Measurements from ENCODE around the gene ZNF691.
"Not testable (repeated sequence)": the region's sequence is repeated elsewhere in the genome, so short reads cannot be mapped to it uniquely, and the experiment has no call there.

Gene ZNF691

GRCh38 chr1:42859366-42859765, 13.0 kb downstream of the ZNF691 start:
- not testable (repeated sequence) for DNase-seq (ENCODE audit: low read depth)

DNA sequence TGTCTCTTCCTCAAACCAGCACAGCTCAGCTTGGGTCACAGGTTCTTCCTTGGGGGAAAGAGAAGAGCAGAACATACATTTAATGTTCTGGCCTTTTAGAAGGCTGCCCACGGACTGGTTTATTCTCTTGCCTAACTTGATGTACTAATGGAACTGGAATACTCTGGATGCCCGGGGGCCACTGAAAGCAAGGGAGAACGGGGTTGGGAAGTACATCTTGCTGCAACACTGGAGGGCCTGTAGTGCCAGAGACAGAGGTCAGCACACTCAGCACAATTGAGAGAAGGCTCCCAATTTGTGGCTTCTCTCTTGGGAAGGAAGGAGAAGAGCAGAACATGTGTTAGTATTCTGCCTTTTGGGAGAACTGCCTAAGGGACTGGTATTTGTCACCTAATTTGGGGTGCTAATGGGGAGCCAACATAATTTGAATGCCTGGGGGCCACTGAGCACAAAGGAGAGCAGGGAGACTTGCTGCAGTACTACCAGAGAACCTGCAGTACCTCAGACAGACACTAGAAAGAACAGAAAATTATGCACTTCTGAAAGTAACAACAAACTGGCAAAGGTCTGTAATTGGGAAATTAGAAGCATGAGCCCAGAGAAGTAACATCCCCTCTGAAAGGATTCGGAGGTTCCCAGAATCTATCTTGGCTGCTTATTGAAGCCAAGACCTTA, 14.1 kb downstream of the ZNF691 start:
- no peak for DNase-seq (ENCODE audit: low read depth)

GRCh38 chr1:42861014-42861399, 14.6 kb downstream of the ZNF691 start:
- no peak for DNase-seq (ENCODE audit: low read depth)

DNA sequence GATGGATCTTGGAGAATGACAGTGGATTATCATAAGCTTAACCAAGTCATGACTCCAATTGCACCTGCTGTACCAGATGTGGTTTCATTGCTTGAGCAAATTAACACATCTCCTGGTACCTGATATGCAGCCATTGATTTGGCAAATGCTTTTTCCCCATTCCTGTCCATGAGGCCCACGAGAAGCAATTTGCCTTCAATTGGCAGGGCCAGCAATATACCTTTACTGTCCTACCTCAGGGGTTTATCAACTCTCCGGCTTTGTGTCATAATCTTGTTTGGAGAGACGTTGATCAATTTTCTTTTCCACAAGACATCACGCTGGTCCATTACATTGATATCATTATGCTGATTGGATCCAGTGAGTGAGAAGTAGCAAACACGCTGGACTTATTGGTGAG, 20.1 kb downstream of the ZNF691 start:
- no peak for DNase-seq (ENCODE audit: low read depth)

DNA sequence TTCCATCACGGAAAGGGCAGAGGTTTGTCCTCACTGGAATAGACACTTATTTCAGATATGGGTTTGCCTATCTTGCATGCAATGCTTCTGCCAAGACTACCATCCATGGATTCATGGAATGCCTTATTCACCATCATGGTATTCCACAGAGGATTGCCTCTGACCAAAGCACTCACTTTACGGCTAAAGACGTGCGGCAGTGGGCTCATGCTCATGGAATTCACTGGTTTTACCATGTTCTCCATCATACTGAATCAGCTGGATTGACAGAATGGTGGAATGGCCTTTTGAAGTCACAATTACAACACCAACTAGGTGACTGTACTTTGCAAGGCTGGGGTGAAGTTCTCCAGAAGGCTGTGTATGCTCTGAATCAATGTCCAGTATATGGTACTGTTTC, 22.1 kb downstream of the ZNF691 start:
- DNase-seq (ENCODE audit: low read depth): not testable (repeated sequence)

DNA sequence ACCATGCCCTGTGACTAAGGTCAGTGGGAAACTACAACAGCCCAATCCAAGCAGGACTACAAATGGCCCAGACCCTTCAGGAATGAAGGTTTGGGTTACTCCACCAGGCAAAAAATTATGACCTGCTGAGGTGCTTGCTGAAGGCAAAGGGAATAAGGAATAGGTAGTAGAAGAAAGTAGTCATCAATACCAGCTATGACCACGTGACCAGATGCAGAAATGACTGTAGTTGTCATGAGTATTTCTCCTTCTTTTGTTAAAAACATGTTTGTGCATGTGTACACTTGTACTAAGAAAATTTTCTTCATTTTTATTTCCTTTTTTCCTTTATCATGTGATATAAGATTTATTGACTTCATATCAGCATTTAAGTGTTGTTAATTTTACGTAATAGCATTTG, 22.8 kb downstream of the ZNF691 start:
- not testable (repeated sequence) for DNase-seq (ENCODE audit: low read depth)

DNA sequence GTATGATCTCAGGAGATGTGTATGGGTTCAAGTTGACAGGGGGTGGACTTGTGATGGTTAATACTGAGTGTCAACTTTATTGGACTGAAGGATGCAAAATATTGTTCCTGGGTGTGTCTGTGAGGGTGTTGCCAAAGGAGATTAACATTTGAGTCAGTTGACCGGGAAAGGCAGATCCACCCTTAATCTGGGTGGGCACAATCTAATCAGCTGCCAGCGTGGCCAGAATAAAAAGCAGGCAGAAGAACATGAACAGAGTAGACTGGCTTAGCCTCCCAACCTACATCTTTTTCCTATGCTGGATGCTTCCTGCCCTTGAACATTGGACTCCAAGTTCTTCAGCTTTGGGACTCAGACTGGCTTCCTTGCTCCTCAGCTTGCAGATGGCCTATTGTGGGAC, 23.3 kb downstream of the ZNF691 start:
- not testable (repeated sequence) for DNase-seq (ENCODE audit: low read depth)

GRCh38 chr1:42873108-42873507, 26.7 kb downstream of the ZNF691 start:
- DNase-seq (ENCODE audit: low read depth): not testable (repeated sequence)

DNA sequence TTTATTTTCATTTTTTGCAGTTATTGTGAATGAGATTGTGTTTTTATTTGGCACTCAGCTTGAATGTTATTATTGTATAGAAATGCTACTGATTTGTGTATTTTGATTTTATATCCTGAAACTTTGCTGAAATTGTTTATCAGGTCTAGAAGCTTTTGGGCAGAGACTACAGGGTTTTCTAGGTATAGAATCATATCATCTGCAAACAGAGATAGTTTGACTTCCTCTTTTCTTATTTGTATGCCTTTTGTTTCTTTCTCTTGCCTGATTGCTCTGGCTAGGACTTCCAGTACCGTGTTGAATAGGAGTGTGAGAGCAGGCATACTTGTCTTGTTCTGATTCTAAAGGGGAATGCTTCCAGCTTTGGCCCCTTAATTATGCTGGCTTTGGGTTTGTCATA, 27.3 kb downstream of the ZNF691 start:
- DNase-seq (ENCODE audit: low read depth): no peak

- DNase-seq (ENCODE audit: low read depth): no peak
These were observed 29.6 kb downstream of the ZNF691 start for GRCh38 chr1:42876009-42876408.

DNA sequence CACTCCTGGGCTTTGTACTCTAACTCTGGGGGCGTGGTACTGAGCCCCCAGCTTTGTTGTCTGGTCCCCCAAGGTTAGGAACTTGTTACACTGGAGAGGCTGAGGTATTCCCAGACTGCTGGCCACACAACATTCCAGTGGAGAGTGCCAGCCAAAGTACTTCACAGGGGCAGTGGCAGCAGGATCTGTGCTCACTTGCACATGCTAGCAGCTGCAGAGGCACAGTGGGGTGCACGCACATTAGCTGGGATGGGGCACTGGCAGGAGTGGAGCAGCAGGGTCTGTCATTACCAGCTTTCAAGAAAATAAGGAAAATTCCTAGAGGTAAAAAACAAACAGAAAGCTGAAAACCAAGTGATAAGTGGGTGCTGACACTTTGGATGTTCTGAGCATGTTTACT, 31.0 kb downstream of the ZNF691 start:
- no peak for DNase-seq (ENCODE audit: low read depth)

- DNase-seq (ENCODE audit: low read depth): no peak
These were observed 34.0 kb downstream of the ZNF691 start for GRCh38 chr1:42880384-42880783.

- DNase-seq (ENCODE audit: low read depth): no peak
These were observed 39.8 kb downstream of the ZNF691 start for GRCh38 chr1:42886046-42886739.

GRCh38 chr1:42886800-42887199, 40.4 kb downstream of the ZNF691 start:
- DNase-seq (ENCODE audit: low read depth): no peak

DNA sequence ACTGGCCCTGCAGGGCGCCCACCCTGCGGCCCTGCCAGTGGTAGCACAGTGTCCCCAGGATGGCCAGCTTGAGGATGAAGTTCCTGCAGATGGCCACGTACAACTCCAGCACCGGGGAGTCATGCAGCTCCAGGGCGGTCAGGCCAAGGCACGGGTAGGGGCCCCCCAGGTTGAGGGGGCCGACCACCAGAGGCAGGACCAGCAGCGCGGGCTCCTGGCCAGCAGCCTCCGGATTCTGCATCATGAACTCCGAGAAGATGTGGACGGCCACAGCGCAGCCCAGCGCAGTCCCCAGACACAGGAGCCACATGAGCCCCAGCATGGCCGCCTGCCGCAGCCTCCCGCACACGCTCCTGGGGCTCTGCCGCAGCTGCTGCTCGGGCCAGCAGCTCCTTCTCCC, 41.0 kb downstream of the ZNF691 start:
- DNase-seq (ENCODE audit: low read depth): no peak

DNA sequence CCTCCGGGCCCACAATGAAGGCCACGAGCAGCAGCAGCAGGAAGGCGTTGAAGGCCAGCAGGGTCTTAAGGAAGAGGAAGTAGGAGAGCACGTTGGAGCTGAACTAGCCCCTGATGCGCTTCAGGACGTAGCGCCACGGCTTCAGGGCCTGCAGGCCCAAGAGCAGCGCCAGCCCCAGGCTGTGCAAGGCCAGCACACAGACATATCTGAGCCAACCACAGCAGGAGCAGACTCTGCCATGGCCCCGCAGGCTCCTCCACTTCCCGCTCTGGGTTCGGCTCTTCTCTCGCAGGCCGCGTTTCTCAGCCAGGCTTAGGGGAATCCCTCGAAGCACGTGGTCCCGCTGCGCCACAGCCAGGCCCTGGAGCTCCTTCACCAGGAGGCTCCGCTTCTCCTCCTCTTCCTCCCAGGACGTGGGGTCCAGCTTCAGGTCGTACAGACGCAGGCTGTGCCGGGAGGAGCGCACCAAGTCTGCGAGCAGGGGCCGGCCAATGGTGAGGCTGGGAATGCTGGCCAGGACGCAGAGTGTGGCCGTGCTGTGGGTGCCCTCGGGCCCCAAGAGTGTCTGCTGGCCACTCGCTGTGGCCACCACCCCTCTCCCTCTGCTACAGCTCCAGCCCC, 41.7 kb downstream of the ZNF691 start:
- DNase-seq (ENCODE audit: low read depth): no peak

DNA sequence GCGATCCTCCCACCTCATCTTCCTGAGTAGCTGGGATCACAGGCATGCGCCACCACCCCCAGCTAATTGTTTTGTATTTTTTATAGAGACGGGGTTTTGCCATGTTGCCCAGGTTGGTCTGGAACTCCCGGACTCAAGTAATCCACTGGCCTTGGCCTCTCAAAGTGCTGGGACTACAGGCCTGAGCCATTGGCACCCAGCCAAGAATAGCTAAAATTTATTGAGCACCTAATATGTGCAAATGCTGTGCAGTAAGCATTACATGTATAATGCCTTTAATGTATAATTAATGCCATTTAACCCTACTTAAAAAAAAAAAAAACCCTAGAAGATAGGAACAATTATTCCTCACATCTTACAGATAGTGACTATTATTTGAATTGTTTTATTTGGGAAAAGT, 42.9 kb downstream of the ZNF691 start:
- no peak for DNase-seq (ENCODE audit: low read depth)

GRCh38 chr1:42891465-42892138, 45.2 kb downstream of the ZNF691 start:
- no peak for DNase-seq (ENCODE audit: low read depth)

DNA sequence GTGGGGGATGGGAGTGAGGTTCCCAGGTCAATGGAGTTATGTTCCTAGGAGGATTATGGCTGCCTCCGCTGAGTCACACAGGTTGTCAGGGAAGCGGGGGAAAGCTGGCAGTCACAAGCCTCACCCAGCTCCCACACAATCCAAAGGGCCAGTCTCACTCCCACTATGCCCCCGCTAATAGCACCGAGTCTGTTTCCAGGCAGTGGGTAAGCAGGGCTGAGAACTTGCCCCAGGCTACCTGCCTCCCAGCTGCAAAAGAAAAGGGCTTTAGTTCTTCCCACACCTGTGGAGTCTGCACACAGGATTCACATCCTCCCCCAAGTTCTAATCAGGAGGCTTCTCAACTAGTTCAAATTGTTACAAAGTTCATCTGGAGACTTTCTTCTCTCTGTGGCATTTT, 53.5 kb downstream of the ZNF691 start:
- not testable (repeated sequence) for DNase-seq (ENCODE audit: low read depth)

Data from stimulated activated CD8-positive, alpha-beta memory T cell treated with anti-CD3 and anti-CD28 coated beads, Interleukin-4, amount 100 ng/mL, for 24 hours (primary cell).